ENCODE measurements around the gene SERGEF.
A peak's percentile ranks its signal among the peaks of the same experiment; 100 is the strongest.
"Not testable (repeated sequence)": the region's sequence is repeated elsewhere in the genome, so short reads cannot be mapped to it uniquely, and the experiment has no call there.

The SERGEF gene

GRCh38 chr11:17898782-17899181, 114.1 kb downstream of the SERGEF start:
- no peak for DNase-seq

- no peak for DNase-seq
Observed at GRCh38 chr11:17898071-17898470, 114.8 kb downstream of the SERGEF start.

GRCh38 chr11:17897495-17897894, 115.4 kb downstream of the SERGEF start:
- no peak for DNase-seq

GRCh38 chr11:17896496-17897151, 116.2 kb downstream of the SERGEF start:
- not testable (repeated sequence) for DNase-seq

GRCh38 chr11:17894929-17895658, 117.8 kb downstream of the SERGEF start:
- DNase-seq: no peak

GRCh38 chr11:17892409-17892808, 120.4 kb downstream of the SERGEF start:
- no peak for DNase-seq

- DNase-seq: no peak
Observed at GRCh38 chr11:17890325-17890724, 122.5 kb downstream of the SERGEF start.

GRCh38 chr11:17887779-17888178, 125.1 kb downstream of the SERGEF start:
- peak; percentile 35 for DNase-seq

- DNase-seq: no peak
Observed at GRCh38 chr11:17883946-17884345, 128.9 kb downstream of the SERGEF start.

GRCh38 chr11:17883057-17883456, 129.8 kb downstream of the SERGEF start:
- DNase-seq: no peak

- no peak for DNase-seq
Observed at GRCh38 chr11:17878743-17879142, 134.1 kb downstream of the SERGEF start.

GRCh38 chr11:17877886-17878285, 135.0 kb downstream of the SERGEF start:
- DNase-seq: no peak

- no peak for DNase-seq
Observed at GRCh38 chr11:17876827-17877226, 136.0 kb downstream of the SERGEF start.

- no peak for DNase-seq
Observed at GRCh38 chr11:17875891-17876290, 137.0 kb downstream of the SERGEF start.

- DNase-seq: no peak
Observed at GRCh38 chr11:17873586-17873985, 139.3 kb downstream of the SERGEF start.

- not testable (repeated sequence) for DNase-seq
Observed at GRCh38 chr11:17868398-17868797, 144.4 kb downstream of the SERGEF start.

GRCh38 chr11:17867341-17867740, 145.5 kb downstream of the SERGEF start:
- no peak for DNase-seq

GRCh38 chr11:17865765-17866428, 146.9 kb downstream of the SERGEF start:
- no peak for DNase-seq

GRCh38 chr11:17864478-17864941, 148.3 kb downstream of the SERGEF start:
- no peak for DNase-seq

- DNase-seq: peak; percentile 17
Observed at GRCh38 chr11:17861036-17861755, 151.7 kb downstream of the SERGEF start.

- no peak for DNase-seq
Observed at GRCh38 chr11:17859552-17859951, 153.3 kb downstream of the SERGEF start.

- DNase-seq: no peak
Observed at GRCh38 chr11:17855531-17856290, 157.1 kb downstream of the SERGEF start.

All from fibroblast of skin of right biceps (primary cell).